Esophagus squamous epithelium (tissue), 5 donors: Measurements from ENCODE around the gene IFT80. TPM values are rescaled to one million over a fixed set of nuclear protein-coding genes. Genes with fewer than 3 reads are reported as not detected.

Source experiments
- DNase-seq: peaks from one replicate; lab custom pipeline; 2025; lab: John Stamatoyannopoulos, UW
- H3K27ac ChIP-seq, 4 donors: fragments of 200-600 bp; sonication (generic); one replicate each; pipeline ENCODE4 v1.5.1; 2016 to 2019; ENCODE audit warnings: mild to moderate bottlenecking in 1 of 4
- H3K27me3 ChIP-seq, 4 donors: fragments of 200-600 bp; sonication (generic); 1 replicate in 3 of 4; 2 replicates in 1 of 4; pipeline versions ENCODE4 v1.5.1 to v1.6.0; 2017 to 2021; ENCODE audit warnings: antibody characterized with exemption in 1 of 4
- H3K36me3 ChIP-seq, 3 donors: fragments of 200-600 bp; sonication (generic); one replicate each; pipeline ENCODE4 v1.5.1; 2016 to 2019
- H3K4me1 ChIP-seq, 3 donors: fragments of 200-600 bp; sonication (generic); one replicate each; pipeline ENCODE4 v1.5.1; 2017 to 2019
- H3K4me3 ChIP-seq, 4 donors: fragments of 200-600 bp; sonication (generic); 1 replicate in 3 of 4; 2 replicates in 1 of 4; pipeline ENCODE4 v1.5.1; 2016 to 2019; ENCODE audit warnings: mild to moderate bottlenecking in 2 of 4, moderate library complexity in 1 of 4
- H3K9me3 ChIP-seq, 3 donors: fragments of 200-600 bp; sonication (generic); one replicate each; pipeline ENCODE4 v1.5.1; 2016 to 2019
- POLR2A ChIP-seq, 4 donors: fragments of 450-650 bp; IDR thresholded peaks; one replicate each; pipeline ENCODE4 v1.6.1; 2017; ENCODE audit warnings: antibody characterized with exemption in 4 of 4, mild to moderate bottlenecking in 4 of 4, moderate library complexity in 3 of 4
- WGBS, 2 donors: methylation state at CpG; one replicate each; pipeline ENCODE4 v1.1.5; 2018; 5-methylcytosine and 5-hydroxymethylcytosine counted together
- intact Hi-C: fragments of 100-400 bp; cut with DNase I; formaldehyde crosslinking; loops from one replicate; pipeline ENCODE4 v1.15.0; 2022
- total RNA-seq, 4 donors: library from RNA; depleted of rRNA; stranded (reverse); fragments of >200 nt; gene quantifications; one replicate each; pipeline ENCODE4 v1.1.0, GENCODE V29; 2016
- TF ChIP-seq, protein P1 (sequence below), 6 experiments: fragments of 450-650 bp in 4 of 6; fragments of 200-600 bp in 2 of 6; sonication (generic) in 2 of 6; IDR thresholded peaks; one replicate each; pipeline ENCODE4 v1.5.1; 2016 to 2019; ENCODE audit warnings: antibody characterized with exemption in 6 of 6, mild to moderate bottlenecking in 4 of 6, moderate library complexity in 4 of 6
- donor health status: DM: yes; HTN: yes; CAD: no.

Gene IFT80
- total RNA-seq, 4 donors from 2014 or later, result 10.8 to 20.4 (median 14.9) TPM

DNA sequence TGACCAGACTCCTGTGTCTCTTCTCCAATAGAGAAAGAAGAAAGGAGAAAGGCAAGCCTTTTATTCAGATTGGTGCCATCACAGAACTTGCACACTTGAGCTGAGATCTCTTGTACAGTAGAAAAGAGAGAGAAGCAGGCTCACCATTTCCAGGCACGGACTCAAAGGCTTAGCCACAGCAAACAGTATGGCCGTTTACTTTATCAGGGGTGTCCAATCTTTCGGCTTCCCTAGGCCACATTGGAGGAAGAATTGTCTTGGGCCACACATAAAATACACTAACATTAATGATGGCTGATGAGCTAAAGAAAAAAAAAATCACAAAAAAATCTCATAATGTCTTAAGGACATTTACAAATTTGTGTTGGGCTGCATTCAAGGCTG lies 5.0 kb downstream of the IFT80 start:
- TF ChIP-seq POLR2A (IDR thresholded peaks at IDR 0.05), result no peak
- TF ChIP-seq, protein P1, sequence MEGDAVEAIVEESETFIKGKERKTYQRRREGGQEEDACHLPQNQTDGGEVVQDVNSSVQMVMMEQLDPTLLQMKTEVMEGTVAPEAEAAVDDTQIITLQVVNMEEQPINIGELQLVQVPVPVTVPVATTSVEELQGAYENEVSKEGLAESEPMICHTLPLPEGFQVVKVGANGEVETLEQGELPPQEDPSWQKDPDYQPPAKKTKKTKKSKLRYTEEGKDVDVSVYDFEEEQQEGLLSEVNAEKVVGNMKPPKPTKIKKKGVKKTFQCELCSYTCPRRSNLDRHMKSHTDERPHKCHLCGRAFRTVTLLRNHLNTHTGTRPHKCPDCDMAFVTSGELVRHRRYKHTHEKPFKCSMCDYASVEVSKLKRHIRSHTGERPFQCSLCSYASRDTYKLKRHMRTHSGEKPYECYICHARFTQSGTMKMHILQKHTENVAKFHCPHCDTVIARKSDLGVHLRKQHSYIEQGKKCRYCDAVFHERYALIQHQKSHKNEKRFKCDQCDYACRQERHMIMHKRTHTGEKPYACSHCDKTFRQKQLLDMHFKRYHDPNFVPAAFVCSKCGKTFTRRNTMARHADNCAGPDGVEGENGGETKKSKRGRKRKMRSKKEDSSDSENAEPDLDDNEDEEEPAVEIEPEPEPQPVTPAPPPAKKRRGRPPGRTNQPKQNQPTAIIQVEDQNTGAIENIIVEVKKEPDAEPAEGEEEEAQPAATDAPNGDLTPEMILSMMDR (IDR thresholded peaks at IDR 0.05), result no peak
- peaks cover 0 to 13% (median 7%) of the 10 kb centered on the region in 3 donors for H3K4me1 ChIP-seq
- WGBS, 2 donors, result 90% methylated on average over 3 of the region's 3 CpGs
- no peaks in the 10 kb centered on the region for H3K27me3 ChIP-seq
- H3K36me3 ChIP-seq, result no peaks in the 10 kb centered on the region
- DNase-seq, result no peak
- H3K4me3 ChIP-seq, result no peak overlapping the region
- no peak overlapping the region for H3K27ac ChIP-seq
- H3K9me3 ChIP-seq, result no peaks in the 10 kb centered on the region
- intact Hi-C loops, result no loop called here

DNA sequence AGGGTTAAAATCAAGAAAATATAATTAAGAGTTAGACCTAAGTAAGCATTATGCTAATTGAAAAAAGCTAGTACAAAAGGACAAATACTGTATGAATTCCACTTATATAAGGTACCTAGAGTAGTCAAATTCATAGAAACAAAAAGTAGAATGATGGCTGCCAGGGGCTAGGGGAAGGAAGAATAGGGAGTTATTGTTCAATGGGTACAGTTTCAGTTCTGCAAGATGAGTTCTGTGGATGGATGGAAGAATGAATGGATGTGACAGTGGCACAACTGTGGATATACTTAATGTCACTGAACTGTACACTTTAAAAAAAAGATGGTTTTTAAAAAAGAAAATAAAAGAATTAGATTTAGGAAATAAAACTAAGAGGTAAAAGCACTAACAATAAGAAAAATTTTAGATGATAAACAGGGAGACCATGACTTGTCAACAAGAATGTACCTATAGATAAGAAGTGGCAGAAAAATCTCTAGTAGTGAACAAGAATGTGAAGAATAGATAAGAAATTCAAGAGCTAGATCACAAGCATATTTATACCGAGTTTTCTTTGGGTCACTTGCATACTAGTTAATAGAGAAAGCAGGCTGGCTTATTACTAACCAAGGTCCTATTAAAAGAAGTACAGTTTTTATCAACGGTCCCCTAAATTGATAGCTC lies 5.5 kb downstream of the IFT80 start:
- DNase-seq, result no peak
- intact Hi-C loops, result no loop called here
- WGBS, 2 donors, result 91 to 92% methylated on average over 2 of the region's 2 CpGs
- H3K27ac ChIP-seq, result no peak overlapping the region
- H3K36me3 ChIP-seq, result no peaks in the 10 kb centered on the region
- peaks cover 0 to 9% (median 5%) of the 10 kb centered on the region in 3 donors for H3K4me1 ChIP-seq
- H3K27me3 ChIP-seq, result no peaks in the 10 kb centered on the region
- H3K9me3 ChIP-seq, result no peaks in the 10 kb centered on the region
- TF ChIP-seq POLR2A (IDR thresholded peaks at IDR 0.05), result no peak
- TF ChIP-seq, protein P1 (IDR thresholded peaks at IDR 0.05), result no peak
- H3K4me3 ChIP-seq, result no peak overlapping the region

DNA sequence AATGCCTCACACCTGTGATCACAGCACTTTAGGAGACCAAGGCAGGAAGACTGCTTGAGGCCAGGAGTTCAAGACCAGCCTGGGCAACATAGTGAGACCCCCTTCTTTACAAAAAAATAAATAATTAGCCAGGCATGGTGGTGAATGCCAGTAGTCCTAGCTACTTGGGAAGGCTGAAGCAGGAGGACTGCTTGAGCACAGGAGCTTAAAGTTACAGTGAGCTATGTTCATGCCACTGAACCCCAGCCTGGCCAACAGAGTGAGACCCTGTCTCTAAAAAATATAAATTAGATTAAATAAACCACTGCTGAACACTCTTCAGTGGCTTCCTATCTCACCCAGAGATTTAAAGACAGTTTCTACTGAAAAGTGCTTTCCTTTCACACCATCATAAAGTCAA lies 6.2 kb downstream of the IFT80 start:
- Histone ChIP-seq H3K4me3 (no peak overlapping the region), H3K9me3 (no peaks in the 10 kb centered on the region), H3K27me3 (no peaks in the 10 kb centered on the region), H3K36me3 (no peaks in the 10 kb centered on the region), H3K27ac (no peak overlapping the region), H3K4me1 (peaks cover 0 to 2% (median 0%) of the 10 kb centered on the region in 3 donors)
- TF ChIP-seq, protein P1 (IDR thresholded peaks at IDR 0.05), result no peak
- TF ChIP-seq POLR2A (IDR thresholded peaks at IDR 0.05), result no peak
- DNase-seq, result no peak
- intact Hi-C loops, result no loop called here

DNA sequence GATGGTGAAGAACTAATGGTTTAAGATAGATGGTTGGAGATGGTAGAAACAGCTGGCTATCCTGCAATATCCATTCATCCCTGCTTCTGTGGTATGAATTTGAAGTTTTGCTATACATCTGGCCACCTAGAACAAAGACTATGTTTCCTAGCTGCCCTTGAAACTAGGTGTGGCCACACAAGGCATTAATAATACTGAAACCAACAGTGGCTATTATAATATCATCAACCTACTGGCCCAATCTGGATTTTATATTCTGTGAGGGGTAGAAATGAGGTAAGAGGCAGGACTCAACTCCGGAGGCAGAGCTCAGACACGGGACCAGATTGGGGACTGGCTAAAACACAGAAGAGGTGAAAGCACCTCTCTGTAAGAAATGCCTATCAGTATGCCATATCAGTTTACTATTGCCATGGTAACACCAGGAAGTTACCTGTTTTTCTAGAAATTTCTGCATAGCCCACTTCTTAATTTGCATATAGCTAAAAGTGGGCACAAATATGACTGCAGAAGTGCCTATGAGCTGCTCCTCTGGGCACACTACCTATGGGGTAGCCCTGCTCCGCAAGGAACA lies 8.4 kb downstream of the IFT80 start:
- Histone ChIP-seq H3K4me3 (no peak overlapping the region), H3K9me3 (no peaks in the 10 kb centered on the region), H3K4me1 (no peaks in the 10 kb centered on the region), H3K27ac (no peak overlapping the region), H3K27me3 (no peaks in the 10 kb centered on the region), H3K36me3 (no peaks in the 10 kb centered on the region)
- DNase-seq, result no peak
- TF ChIP-seq, protein P1 (IDR thresholded peaks at IDR 0.05), result no peak
- no peak for TF ChIP-seq POLR2A (IDR thresholded peaks at IDR 0.05)
- 77 to 90% methylated on average over 3 of the region's 3 CpGs for WGBS, 2 donors
- intact Hi-C loops, result no loop called here

DNA sequence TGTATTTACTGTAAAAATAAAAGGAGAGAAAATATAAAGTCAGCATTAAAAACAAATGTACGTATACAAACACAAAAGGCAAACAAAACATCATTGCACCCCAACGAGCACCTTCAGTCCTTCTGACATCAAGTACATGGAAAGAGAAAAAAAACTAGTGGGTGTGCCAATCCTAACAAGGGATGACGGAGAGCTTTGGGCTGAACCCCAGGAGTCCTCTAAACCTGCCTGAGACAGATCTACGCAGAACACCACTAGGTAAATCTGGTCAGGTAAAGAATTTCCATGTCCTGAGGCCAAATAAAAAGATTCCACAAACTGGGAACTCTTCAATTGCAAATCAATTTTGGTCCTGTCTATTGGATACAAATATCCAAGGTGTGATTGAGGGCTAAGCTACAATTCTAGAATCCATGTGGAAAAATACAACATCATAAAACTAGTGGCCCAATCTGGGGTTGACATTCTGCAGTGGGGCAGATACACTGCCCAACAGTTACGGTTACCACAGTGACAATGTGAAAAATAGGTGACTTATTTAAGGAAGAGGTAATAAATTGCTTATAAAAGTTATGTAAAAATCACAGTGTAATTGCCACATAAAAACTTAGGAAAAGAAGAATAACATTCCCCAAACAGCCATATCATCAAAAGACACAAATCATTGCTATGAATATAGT lies 14.2 kb downstream of the IFT80 start:
- Histone ChIP-seq H3K9me3 (no peaks in the 10 kb centered on the region), H3K4me3 (no peak overlapping the region), H3K4me1 (no peaks in the 10 kb centered on the region), H3K27me3 (no peaks in the 10 kb centered on the region), H3K36me3 (peaks cover 0 to 14% (median 0%) of the 10 kb centered on the region in 3 donors), H3K27ac (no peak overlapping the region)
- DNase-seq, result no peak
- WGBS, 2 donors, result 82% methylated on average over 5 of the region's 5 CpGs
- intact Hi-C loops, result no loop called here
- TF ChIP-seq, protein P1 (IDR thresholded peaks at IDR 0.05), result no peak
- no peak for TF ChIP-seq POLR2A (IDR thresholded peaks at IDR 0.05)
